ENCODE measurements around the gene EBF4. TPM values are rescaled to one million over a fixed set of nuclear protein-coding genes. Genes with fewer than 3 reads are reported as not detected.
A peak's percentile ranks its signal among the peaks of the same experiment; 100 is the strongest.

EBF4 gene
- total RNA-seq, 1 experiment from 2014 or later = 2.7 TPM

- DNase-seq (ENCODE audit: low spot score) (no peak), ATAC-seq (peak; percentile 21)
- H3K27me3 Mint-ChIP-seq (ENCODE audit: low read depth) = peaks cover 96% of the 10 kb centered on the region
- ChIA-PET CTCF (interaction anchor here (0.6 to 3.3 kb wide), 9 partner anchors 11 to 175 kb away, joined by 3 to 35 read pairs (median 4); no protein-coding TSS in a partner anchor), POLR2A (interaction anchor here (1.0 kb wide), 1 partner anchor 53 kb away, joined by 3 read pairs; no protein-coding TSS in a partner anchor)
- no peak overlapping the region for H3K27ac Mint-ChIP-seq
- H3K9me3 Mint-ChIP-seq = no peaks in the 10 kb centered on the region
- peaks cover 31% of the 10 kb centered on the region for H3K4me1 Mint-ChIP-seq
- TF ChIP-seq GRHL2 (CRISPR knock-in tag; IDR thresholded peaks at IDR 0.05; ENCODE audit: insufficient replicate concordance, severe bottlenecking) (no peak), ZNF219 (CRISPR knock-in tag; IDR thresholded peaks at IDR 0.05; ENCODE audit: borderline replicate concordance) (no peak), CDX4 (CRISPR knock-in tag; IDR thresholded peaks at IDR 0.05; ENCODE audit: borderline replicate concordance) (no peak), NR2C2 (CRISPR knock-in tag; IDR thresholded peaks at IDR 0.05) (no peak), ARID4B (CRISPR knock-in tag; IDR thresholded peaks at IDR 0.05; ENCODE audit: borderline replicate concordance) (no peak), E2F1 (CRISPR knock-in tag; IDR thresholded peaks at IDR 0.05) (no peak), PREB (CRISPR knock-in tag; IDR thresholded peaks at IDR 0.05; ENCODE audit: borderline replicate concordance) (no peak), ZNF317 (CRISPR knock-in tag; IDR thresholded peaks at IDR 0.05; ENCODE audit: borderline replicate concordance, low read depth) (no peak), AR (CRISPR knock-in tag; IDR thresholded peaks at IDR 0.05) (no peak), ETV6 (CRISPR knock-in tag; IDR thresholded peaks at IDR 0.05) (no peak), ZNF138 (CRISPR knock-in tag; conservative IDR thresholded peaks at IDR 0.05) (no peak), ZNF425 (CRISPR knock-in tag; conservative IDR thresholded peaks at IDR 0.05) (no peak), ATF1 (CRISPR knock-in tag; IDR thresholded peaks at IDR 0.05) (no peak), SMAD3 (CRISPR knock-in tag; IDR thresholded peaks at IDR 0.05; ENCODE audit: borderline replicate concordance) (no peak), TEAD4 (CRISPR knock-in tag; IDR thresholded peaks at IDR 0.05) (no peak), ZMAT4 (CRISPR knock-in tag; IDR thresholded peaks at IDR 0.05) (no peak), FOXP1 (CRISPR knock-in tag; IDR thresholded peaks at IDR 0.05; ENCODE audit: borderline replicate concordance) (no peak), NFYB (CRISPR knock-in tag; conservative IDR thresholded peaks at IDR 0.05; ENCODE audit: low read depth) (no peak), TP53 (CRISPR knock-in tag; IDR thresholded peaks at IDR 0.05) (no peak)
- H3K4me3 Mint-ChIP-seq = no peak overlapping the region
- H3K36me3 Mint-ChIP-seq = no peaks in the 10 kb centered on the region
Observed at GRCh38 chr20:2699775-2700413, 7.3 kb downstream of the EBF4 start.
